HepG2 (cell line): ENCODE measurements around the gene TOX2. TPM values are rescaled to one million over a fixed set of nuclear protein-coding genes. Genes with fewer than 3 reads are reported as not detected.

ENCODE experiments used
- ATAC-seq: fragments of 200-7000 bp; cut with Tn5 transposase; 3 replicates; pipeline ENCODE4 v1.9.1; 2020; ENCODE audit warnings: mild to moderate bottlenecking, moderate library complexity
- BruUV-seq: library from RNA; stranded (reverse); fragments of 400-500 nt; replicated peaks from 2 replicates; lab custom pipeline; 2021; lab: Mats Ljungman, UMichigan
- CTCF ChIA-PET: fragments of 300-600 bp; formaldehyde crosslinking; extraction: SDS; loops from one replicate; lab custom pipeline; 2021; ENCODE audit warnings: low total read pairs, inconsistent platforms, low intra/inter-chr PET ratio; lab: Yijun Ruan, JAX
- POLR2A ChIA-PET: fragments of 350-600 bp; sonication (Branson Sonifier 250); formaldehyde crosslinking; loops from one replicate; lab custom pipeline; 2020; ENCODE audit warnings: antibody characterized with exemption, inconsistent platforms; lab: Yijun Ruan, JAX
- DNase-seq: peaks from one replicate; pipeline ENCODE4 v3.0.0-alpha.2; 2015; ENCODE audit warnings: low spot score
- FAIRE-seq: peaks from 3 replicates; lab custom pipeline; 2011; peaks lifted over from hg19 to GRCh38; lab: Jason Lieb, UNC
- H2AFZ ChIP-seq: one replicate; pipeline ENCODE4 v1.6.1; 2011; ENCODE audit warnings: low read length, inconsistent platforms
- H3K27ac ChIP-seq: fragments of 300-600 bp; 3 replicates; pipeline ENCODE4 v1.8.0; 2011; ENCODE audit warnings: mixed run types, mild to moderate bottlenecking, mixed read lengths, low read length, inconsistent platforms; ENCODE audit not compliant: insufficient read depth; ENCODE audit errors: extremely low read length
- H3K27me3 ChIP-seq, 2 experiments: fragments of 200-600 bp in 1 of 2; 2 replicates in 1 of 2; 3 replicates in 1 of 2; pipeline versions ENCODE4 v1.6.0 to v1.8.0; 2011; ENCODE audit warnings: low read length in 2 of 2, mild to moderate bottlenecking in 2 of 2, moderate library complexity in 2 of 2, inconsistent platforms in 1 of 2; ENCODE audit not compliant: insufficient read depth in 2 of 2, control insufficient read depth in 1 of 2
- H3K36me3 ChIP-seq, 2 experiments: fragments of 200-600 bp in 1 of 2; replicated peaks in 1 of 2; 2 replicates in 1 of 2; 3 replicates in 1 of 2; pipeline versions ENCODE4 v1.5.1 to v1.8.0; 2011; ENCODE audit warnings: low read length in 2 of 2, inconsistent platforms in 1 of 2; ENCODE audit not compliant: insufficient read depth in 2 of 2, control insufficient read depth in 1 of 2
- H3K4me1 ChIP-seq: 2 replicates; pipeline ENCODE4 v1.5.1; 2012; ENCODE audit warnings: low read length, inconsistent platforms; ENCODE audit not compliant: insufficient read depth
- H3K4me2 ChIP-seq: 2 replicates; pipeline ENCODE4 v1.6.0; 2011; ENCODE audit warnings: low read depth, low read length, inconsistent platforms
- H3K4me3 ChIP-seq, 3 experiments: fragments of 200-600 bp in 1 of 3; sonication (generic), shearing (Covaris generic) in 1 of 3; replicated peaks in 1 of 3; 2 replicates each; pipeline ENCODE4 v1.5.1; 2011 to 2016; ENCODE audit warnings: low read length in 3 of 3, inconsistent platforms in 2 of 3, low read depth in 2 of 3, mild to moderate bottlenecking in 2 of 3, control low read depth in 1 of 3, mixed read lengths in 1 of 3; ENCODE audit not compliant: insufficient read depth in 1 of 3
- H3K79me2 ChIP-seq: one replicate; pipeline ENCODE4 v1.6.1; 2011; ENCODE audit warnings: low read length, inconsistent platforms; ENCODE audit not compliant: insufficient read depth
- H3K9ac ChIP-seq: 2 replicates; pipeline ENCODE4 v1.6.0; 2011; ENCODE audit warnings: mild to moderate bottlenecking, low read depth, low read length, inconsistent platforms; ENCODE audit not compliant: insufficient read depth
- H3K9me3 ChIP-seq: 2 replicates; pipeline ENCODE4 v1.5.1; 2012; ENCODE audit warnings: mild to moderate bottlenecking, low read length
- H4K20me1 ChIP-seq: 2 replicates; pipeline ENCODE4 v1.6.0; 2011; ENCODE audit warnings: inconsistent platforms, mild to moderate bottlenecking, low read length, moderate library complexity; ENCODE audit not compliant: insufficient read depth
- FOSL1 ChIP-seq: sonication (generic); formaldehyde crosslinking; IDR thresholded peaks from 2 replicates; pipeline ENCODE4 v1.9.0; 2021; ENCODE audit warnings: missing genetic modification reagents, borderline replicate concordance
- IKZF4 ChIP-seq: sonication (generic); formaldehyde crosslinking; IDR thresholded peaks from 2 replicates; pipeline ENCODE4 v1.5.1; 2020; ENCODE audit warnings: borderline replicate concordance, mild to moderate bottlenecking, low read depth, missing genetic modification reagents; ENCODE audit errors: not compliant biosample characterization
- MAF1 ChIP-seq: sonication (generic); formaldehyde crosslinking; IDR thresholded peaks from 2 replicates; pipeline ENCODE4 v1.5.0; 2020; ENCODE audit warnings: missing genetic modification reagents, borderline replicate concordance
- PHF8 ChIP-seq: sonication (generic); formaldehyde crosslinking; IDR thresholded peaks from 2 replicates; pipeline ENCODE4 v1.5.0; 2020; ENCODE audit warnings: missing genetic modification reagents
- ZNF101 ChIP-seq: sonication (generic); formaldehyde crosslinking; IDR thresholded peaks from 2 replicates; pipeline ENCODE4 v1.4.0; 2020; ENCODE audit warnings: mild to moderate bottlenecking, low read depth, missing genetic modification reagents, borderline replicate concordance
- ZNF34 ChIP-seq: sonication (generic); formaldehyde crosslinking; IDR thresholded peaks from 2 replicates; pipeline ENCODE4 v1.4.0; 2020; ENCODE audit warnings: mild to moderate bottlenecking, missing genetic modification reagents, borderline replicate concordance
- WGBS: methylation state at CpG from one replicate; pipeline ENCODE4 v1.1.6; 2017; ENCODE audit warnings: low lambda C conversion rate; 5-methylcytosine and 5-hydroxymethylcytosine counted together
- in situ Hi-C: cut with HindIII; loops from 2 replicates; pipeline ENCODE4 v1.10.0; 2017; ENCODE audit warnings: low pct_unique_long_range_greater_than_20kb; ENCODE audit not compliant: extremely low pct_ligation_motif_present
- intact Hi-C: fragments of 100-400 bp; cut with micrococcal nuclease; formaldehyde crosslinking; loops from one replicate; pipeline ENCODE4 v1.10.0; 2022; ENCODE audit not compliant: unreplicated experiment
- polyA plus RNA-seq, 8 experiments: library from polyadenylated mRNA; depleted of rRNA in 3 of 8; stranded (reverse) in 7 of 8; unstranded in 1 of 8; fragments of >200 nt; fragmentation: Illumina TruSeq in 4 of 8; extraction: Trizol in 4 of 8; gene quantifications; 2 replicates each; pipeline versions ENCODE4 v1.2.1 to v1.2.3, GENCODE V29; 2011 to 2016; ENCODE audit warnings: low read depth in 4 of 8, missing spikeins in 1 of 8, mixed read lengths in 1 of 8; ENCODE audit not compliant: insufficient read depth in 1 of 8
- total RNA-seq, 5 experiments: library from RNA; depleted of rRNA; stranded (reverse); fragments of >200 nt; fragmentation: Illumina TruSeq; extraction: Trizol; gene quantifications; 2 replicates each; pipeline ENCODE4 v1.2.3, GENCODE V29; 2016; ENCODE audit warnings: low read depth in 1 of 5
- TF ChIP-seq, protein P1 (sequence below): sonication (generic); formaldehyde crosslinking; IDR thresholded peaks from 2 replicates; pipeline ENCODE4 v1.4.0; 2020; ENCODE audit warnings: mild to moderate bottlenecking, missing genetic modification reagents, borderline replicate concordance

TOX2 gene
- total and polyA plus RNA-seq, 2 of the 13 experiments (the other 11 are each of a cell fraction or from before 2014, with no cell fraction given): not detected

- CTCF ChIA-PET: no interaction called here
- H3K9me3 ChIP-seq: peaks cover 36% of the 10 kb centered on the region
Measured at GRCh38 chr20:43909720-43910119, 4.9 kb upstream of the TOX2 start.

DNA sequence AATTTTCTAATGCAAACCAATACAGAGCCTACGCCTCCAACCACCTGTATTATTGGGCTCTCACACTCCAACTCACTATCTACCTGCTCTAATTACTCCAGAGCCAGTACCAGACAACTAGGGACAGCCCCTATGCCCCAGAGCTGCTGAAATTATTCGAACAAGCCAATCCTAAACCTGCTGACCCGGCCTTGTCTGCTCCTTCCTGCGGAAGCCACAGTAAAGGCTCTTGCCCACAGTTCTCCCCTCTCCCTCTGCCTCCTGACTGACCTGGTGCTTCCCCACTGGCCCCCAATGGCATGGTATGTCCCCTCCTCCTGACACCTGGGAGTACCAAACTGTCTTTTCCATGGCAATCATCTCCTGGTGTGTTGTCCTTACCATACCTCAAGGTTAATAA is 4.1 kb upstream of the TOX2 start:
- Histone ChIP-seq H3K4me2 (no peak overlapping the region), H2AFZ (no peak overlapping the region)
- WGBS: 41% methylated on average over 4 of the region's 4 CpGs

More at GRCh38 chr20:43909720-43910119, 4.9 kb upstream of the TOX2 start:
- FAIRE-seq (no peak), DNase-seq (no peak), ATAC-seq (no peak)
- Histone ChIP-seq H3K4me1 (peaks cover 2% of the 10 kb centered on the region; the same call in 1 of the 2 replicates), H4K20me1 (no peaks in the 10 kb centered on the region), H3K4me2 (no peak overlapping the region), H3K9ac (no peak overlapping the region), H3K36me3 (no peaks in the 10 kb centered on the region), H3K4me3 (no peak overlapping the region), H3K27me3 (peaks cover 0 to 5% of the 10 kb centered on the region in 2 experiments; a peak in 2 of 5 replicates), H3K27ac (no peak overlapping the region), H2AFZ (no peak overlapping the region)
- BruUV-seq: no TSS peak
- in situ Hi-C loops: no loop called here
- intact Hi-C loops: no loop called here
- POLR2A ChIA-PET: no interaction called here
- TF ChIP-seq MAF1 (CRISPR knock-in tag): no peak
- TF ChIP-seq, all 625 proteins: peak for 0
- WGBS: 3% methylated on average over 5 of the region's 5 CpGs
- H3K79me2 ChIP-seq: no peaks in the 10 kb centered on the region

More for the DNA sequence above, 4.1 kb upstream of the TOX2 start:
- no TSS peak for BruUV-seq
- ATAC-seq: no peak
- no peak overlapping the region for H3K27ac ChIP-seq
- H3K4me1 ChIP-seq: no peaks in the 10 kb centered on the region
- H3K36me3 ChIP-seq: no peaks in the 10 kb centered on the region
- DNase-seq: no peak
- peaks cover 36% of the 10 kb centered on the region for H3K9me3 ChIP-seq
- no peaks in the 10 kb centered on the region for H4K20me1 ChIP-seq
- POLR2A ChIA-PET: no interaction called here
- in situ Hi-C loops: no loop called here
- CTCF ChIA-PET: no interaction called here
- TF ChIP-seq ZNF101 (CRISPR knock-in tag) (no peak), IKZF4 (CRISPR knock-in tag) (no peak), PHF8 (CRISPR knock-in tag) (no peak), FOSL1 (CRISPR knock-in tag) (no peak), ZNF34 (CRISPR knock-in tag) (no peak)
- TF ChIP-seq, protein P1, sequence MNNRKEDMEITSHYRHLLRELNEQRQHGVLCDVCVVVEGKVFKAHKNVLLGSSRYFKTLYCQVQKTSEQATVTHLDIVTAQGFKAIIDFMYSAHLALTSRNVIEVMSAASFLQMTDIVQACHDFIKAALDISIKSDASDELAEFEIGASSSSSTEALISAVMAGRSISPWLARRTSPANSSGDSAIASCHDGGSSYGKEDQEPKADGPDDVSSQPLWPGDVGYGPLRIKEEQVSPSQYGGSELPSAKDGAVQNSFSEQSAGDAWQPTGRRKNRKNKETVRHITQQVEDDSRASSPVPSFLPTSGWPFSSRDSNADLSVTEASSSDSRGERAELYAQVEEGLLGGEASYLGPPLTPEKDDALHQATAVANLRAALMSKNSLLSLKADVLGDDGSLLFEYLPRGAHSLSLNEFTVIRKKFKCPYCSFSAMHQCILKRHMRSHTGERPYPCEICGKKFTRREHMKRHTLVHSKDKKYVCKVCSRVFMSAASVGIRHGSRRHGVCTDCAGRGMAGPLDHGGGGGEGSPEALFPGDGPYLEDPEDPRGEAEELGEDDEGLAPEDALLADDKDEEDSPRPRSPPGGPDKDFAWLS (CRISPR knock-in tag): no peak
- TF ChIP-seq, all 625 proteins: peak for 0
- Histone ChIP-seq H3K4me3 (no peak overlapping the region), H3K79me2 (no peaks in the 10 kb centered on the region), H3K9ac (no peak overlapping the region), H3K27me3 (peaks cover 0 to 11% of the 10 kb centered on the region in 2 experiments; a peak in 3 of 5 replicates)
- intact Hi-C loops: no loop called here
- no peak for FAIRE-seq
